K562 (cell line): ENCODE data around the gene ADRM1. TPM values are rescaled to one million over a fixed set of nuclear protein-coding genes. Genes with fewer than 3 reads are reported as not detected.

ENCODE experiments used
- DIDO1 ChIP-seq: fragments of 450-650 bp; IDR thresholded peaks from 2 replicates; pipeline ENCODE4 v1.6.1; 2016; ENCODE audit warnings: low read depth, missing biosample characterization, missing genetic modification characterization
- FOXK1 ChIP-seq: sonication (generic); formaldehyde crosslinking; IDR thresholded peaks from 2 replicates; pipeline ENCODE4 v1.8.0; 2022; ENCODE audit warnings: missing genetic modification reagents, mild to moderate bottlenecking, borderline replicate concordance
- FOXM1 ChIP-seq, 2 experiments: fragments of 450-650 bp in 1 of 2; sonication (generic) in 1 of 2; formaldehyde crosslinking in 1 of 2; IDR thresholded peaks; 2 replicates each; pipeline versions ENCODE4 v1.6.1 to v1.9.0; 2017 to 2022; ENCODE audit warnings: low read depth in 2 of 2, mild to moderate bottlenecking in 2 of 2, missing genetic modification reagents in 1 of 2, moderate library complexity in 1 of 2
- GTF2B ChIP-seq: IDR thresholded peaks from 2 replicates; pipeline ENCODE4 v1.6.1; 2011; ENCODE audit not compliant: insufficient read length; ENCODE audit errors: extremely low read depth
- HNRNPK ChIP-seq: fragments of 200-400 bp; formaldehyde crosslinking; IDR thresholded peaks from one replicate; pipeline ENCODE4 v1.6.1; 2018; ENCODE audit warnings: mild to moderate bottlenecking, low read depth, low read length; ENCODE audit not compliant: poor library complexity, severe bottlenecking
- KDM2B ChIP-seq: fragments of 250-450 bp; sonication (Bioruptor Pico); IDR thresholded peaks from 2 replicates; pipeline ENCODE4 v1.8.0; 2021; ENCODE audit warnings: mild to moderate bottlenecking, moderate library complexity
- MBD2 ChIP-seq: sonication (generic); IDR thresholded peaks from 2 replicates; pipeline ENCODE4 v1.6.1; 2016; ENCODE audit warnings: low read depth, borderline replicate concordance
- MEIS2 ChIP-seq: fragments of 450-650 bp; IDR thresholded peaks from 2 replicates; pipeline ENCODE4 v1.6.1; 2014; ENCODE audit warnings: mild to moderate bottlenecking; ENCODE audit not compliant: partially characterized antibody
- MTA3 ChIP-seq: fragments of 450-650 bp; formaldehyde crosslinking; IDR thresholded peaks from 2 replicates; pipeline ENCODE4 v1.6.1; 2017; ENCODE audit warnings: mild to moderate bottlenecking, borderline replicate concordance
- NCOA1 ChIP-seq: fragments of 450-650 bp; IDR thresholded peaks from 2 replicates; pipeline ENCODE4 v1.6.1; 2016; ENCODE audit warnings: low read depth
- PHB ChIP-seq: fragments of 250-450 bp; sonication (Bioruptor Pico); IDR thresholded peaks from 2 replicates; pipeline ENCODE4 v1.5.0; 2021
- POLR2AphosphoS2 ChIP-seq: IDR thresholded peaks from 2 replicates; pipeline ENCODE4 v1.6.1; 2012; ENCODE audit warnings: low read length, improper control_type of control experiment
- TFAP4 ChIP-seq: sonication (generic); formaldehyde crosslinking; IDR thresholded peaks from 2 replicates; pipeline ENCODE4 v1.8.0; 2022; ENCODE audit warnings: missing genetic modification reagents, mild to moderate bottlenecking, moderate library complexity, borderline replicate concordance
- XRCC3 ChIP-seq: fragments of 450-650 bp; IDR thresholded peaks from 2 replicates; pipeline ENCODE4 v1.6.1; 2017; ENCODE audit warnings: mild to moderate bottlenecking, moderate library complexity
- ZHX1 ChIP-seq: fragments of 150-350 bp; conservative IDR thresholded peaks from 2 replicates; pipeline ENCODE4 v1.6.1; 2014; ENCODE audit warnings: low read length
- ZNF212 ChIP-seq: fragments of 450-650 bp; formaldehyde crosslinking; IDR thresholded peaks from 2 replicates; pipeline ENCODE4 v1.4.0; 2020; ENCODE audit warnings: mild to moderate bottlenecking
- ZNF311 ChIP-seq: fragments of 250-450 bp; sonication (Bioruptor Pico); IDR thresholded peaks from 2 replicates; pipeline ENCODE4 v1.4.0; 2020; ENCODE audit warnings: mild to moderate bottlenecking, moderate library complexity
- polyA plus RNA-seq, 8 experiments: library from polyadenylated mRNA; depleted of rRNA in 4 of 8; stranded (reverse) in 5 of 8; unstranded in 3 of 8; fragments of >200 nt; fragmentation: Nextera tagmentation in 2 of 8; fragmentation: Illumina TruSeq in 1 of 8; extraction: Ambion mirVana in 2 of 8; extraction: Trizol in 1 of 8; gene quantifications; 2 replicates each; pipeline versions ENCODE4 v1.2.1 to v1.2.3, GENCODE V29; 2011 to 2014; ENCODE audit warnings: inconsistent platforms in 1 of 8, missing spikeins in 1 of 8
- total RNA-seq, 7 experiments: library from RNA; depleted of rRNA in 6 of 7; stranded (reverse); fragments of >200 nt in 6 of 7; fragmentation: Illumina TruSeq in 2 of 7; extraction: Trizol in 2 of 7; gene quantifications; 2 replicates each; pipeline versions ENCODE4 v1.2.1 to v1.2.3, GENCODE V29; 2011 to 2021; ENCODE audit warnings: low replicate concordance in 1 of 7

ADRM1 gene
- total and polyA plus RNA-seq, 9 of the 15 experiments (the other 6 are each of a cell fraction or from before 2014, with no cell fraction given): 5.0 to 223 (median 67.4) TPM

DNA sequence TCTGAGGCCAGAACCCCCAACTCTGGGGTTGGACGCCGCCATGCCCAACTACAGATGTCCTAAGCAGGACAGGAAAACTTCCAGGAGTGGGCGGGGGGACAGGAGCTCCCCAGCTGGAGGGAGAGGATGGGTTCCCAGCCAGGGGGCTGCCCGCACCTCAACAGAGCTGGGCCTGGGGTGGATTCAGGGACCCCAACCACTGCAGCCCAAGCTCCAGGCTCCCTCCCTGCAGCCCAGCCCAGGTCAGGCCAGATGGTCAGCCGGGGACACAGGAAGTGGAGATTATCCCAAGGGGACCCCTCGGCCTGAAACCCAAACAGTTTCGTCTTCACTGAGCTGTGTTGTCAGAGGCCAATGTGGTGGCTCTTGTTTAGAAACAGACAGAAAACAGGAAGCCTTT lies 54.9 kb downstream of the ADRM1 start (continued):
- no peak for TF ChIP-seq ZNF212
- TF ChIP-seq GTF2B: no peak
- TF ChIP-seq DIDO1: no peak
- TF ChIP-seq KDM2B: no peak
- TF ChIP-seq NCOA1: no peak
- no peak for TF ChIP-seq MEIS2
- no peak for TF ChIP-seq XRCC3
- TF ChIP-seq MTA3: no peak
- no peak for TF ChIP-seq ZHX1
- TF ChIP-seq MBD2: no peak
- TF ChIP-seq POLR2AphosphoS2: no peak
- no peak for TF ChIP-seq FOXK1
- TF ChIP-seq HNRNPK: no peak
- TF ChIP-seq TFAP4: peak; percentile 47; the same call in 1 of the 2 replicates
- no peak for TF ChIP-seq ZNF311 (CRISPR knock-in tag)
- TF ChIP-seq FOXM1 (IDR thresholded peaks at IDR 0.05; ENCODE audit: low read depth): no peak
- no peak for TF ChIP-seq FOXM1 (CRISPR knock-in tag; IDR thresholded peaks at IDR 0.05; ENCODE audit: low read depth)
- TF ChIP-seq PHB: no peak
